HL-60 (cell line): ENCODE data around the gene PTPRN2.

Source experiments
- DNase-seq, 2 experiments: peaks; one replicate each; pipeline ENCODE4 v3.0.0-alpha.2; 2010 to 2020; ENCODE audit warnings: low read depth in 1 of 2, low spot score in 1 of 2
- H3K27ac ChIP-seq: fragments of 250-450 bp; sonication (Bioruptor Pico); replicated peaks from 2 replicates; pipeline ENCODE4 v1.5.1; 2020; ENCODE audit warnings: mild to moderate bottlenecking, moderate library complexity
- H3K27me3 ChIP-seq: fragments of 250-450 bp; sonication (Bioruptor Pico); 2 replicates; pipeline ENCODE4 v1.5.1; 2021; ENCODE audit warnings: mild to moderate bottlenecking, moderate library complexity; ENCODE audit not compliant: insufficient read depth, poor library complexity, severe bottlenecking
- H3K4me3 ChIP-seq: replicated peaks from 2 replicates; pipeline ENCODE4 v1.5.1; 2011; ENCODE audit warnings: mild to moderate bottlenecking, control low read depth, low read length; ENCODE audit not compliant: insufficient read depth
- CTCF ChIP-seq: IDR thresholded peaks from one replicate; pipeline ENCODE4 v1.5.1; 2011; ENCODE audit warnings: low read length, control low read depth, inconsistent platforms; ENCODE audit not compliant: insufficient read depth
- GABPA ChIP-seq: IDR thresholded peaks from 2 replicates; pipeline ENCODE4 v1.6.1; 2012; ENCODE audit warnings: low read depth
- POLR2AphosphoS5 ChIP-seq: IDR thresholded peaks from 2 replicates; pipeline ENCODE4 v1.6.1; 2012; ENCODE audit warnings: low read depth
- REST ChIP-seq: IDR thresholded peaks from 2 replicates; pipeline ENCODE4 v1.6.1; 2012; ENCODE audit warnings: low read depth; ENCODE audit not compliant: insufficient replicate concordance
- SPI1 ChIP-seq: IDR thresholded peaks from 2 replicates; pipeline ENCODE4 v1.6.1; 2012; ENCODE audit warnings: low read depth, mild to moderate bottlenecking, borderline replicate concordance

The PTPRN2 gene

GRCh38 chr7:158053183-158053915 lies 534.3 kb downstream of the PTPRN2 start:
- no peak overlapping the region for H3K4me3 ChIP-seq
- H3K27ac ChIP-seq: no peak overlapping the region
- DNase-seq: no peak
- no peaks in the 10 kb centered on the region for H3K27me3 ChIP-seq
- no peak for TF ChIP-seq POLR2AphosphoS5
- no peak for TF ChIP-seq SPI1
- TF ChIP-seq GABPA: no peak
- no peak for TF ChIP-seq CTCF
- no peak for TF ChIP-seq REST

- Histone ChIP-seq H3K4me3 (no peak overlapping the region), H3K27ac (no peak overlapping the region), H3K27me3 (no peaks in the 10 kb centered on the region)
- no peak for DNase-seq
- TF ChIP-seq POLR2AphosphoS5 (no peak), GABPA (no peak), CTCF (no peak), SPI1 (no peak), REST (no peak)
These were observed 535.1 kb downstream of the PTPRN2 start for GRCh38 chr7:158052381-158053060.

- H3K27me3 ChIP-seq: no peaks in the 10 kb centered on the region
- no peak for TF ChIP-seq REST
- TF ChIP-seq CTCF: no peak
- TF ChIP-seq GABPA: no peak
- TF ChIP-seq SPI1: no peak
- TF ChIP-seq POLR2AphosphoS5: no peak
- H3K27ac ChIP-seq: no peak overlapping the region
- no peak overlapping the region for H3K4me3 ChIP-seq
- no peak for DNase-seq
These were observed 535.8 kb downstream of the PTPRN2 start for GRCh38 chr7:158051776-158052175.
